Kidney glomerular epithelial cell (primary cell): ENCODE measurements around the gene SMG9.
"Not testable (repeated sequence)": the region's sequence is repeated elsewhere in the genome, so short reads cannot be mapped to it uniquely, and the experiment has no call there.

Source experiments
- DNase-seq: peaks from one replicate; lab custom pipeline; 2025; lab: John Stamatoyannopoulos, UW

SMG9 gene

DNA sequence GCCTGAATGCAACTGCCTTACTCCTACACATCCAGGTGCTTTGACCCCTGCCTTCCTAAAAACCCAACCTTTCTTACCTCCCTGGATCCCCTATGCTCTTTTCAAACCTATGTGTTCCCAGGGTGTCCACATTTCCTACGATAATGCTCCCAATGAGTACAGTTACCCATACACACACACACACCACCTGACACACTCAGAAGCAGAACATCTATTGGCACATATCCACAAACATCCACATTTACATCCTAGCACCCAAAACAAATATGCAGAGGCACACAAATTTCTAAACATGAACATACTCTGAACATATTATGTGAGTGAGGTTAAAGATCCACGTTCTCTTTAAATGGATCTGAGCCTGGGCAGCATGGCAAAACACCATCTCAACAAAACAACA, 62.4 kb downstream of the SMG9 start:
- DNase-seq: no peak

DNA sequence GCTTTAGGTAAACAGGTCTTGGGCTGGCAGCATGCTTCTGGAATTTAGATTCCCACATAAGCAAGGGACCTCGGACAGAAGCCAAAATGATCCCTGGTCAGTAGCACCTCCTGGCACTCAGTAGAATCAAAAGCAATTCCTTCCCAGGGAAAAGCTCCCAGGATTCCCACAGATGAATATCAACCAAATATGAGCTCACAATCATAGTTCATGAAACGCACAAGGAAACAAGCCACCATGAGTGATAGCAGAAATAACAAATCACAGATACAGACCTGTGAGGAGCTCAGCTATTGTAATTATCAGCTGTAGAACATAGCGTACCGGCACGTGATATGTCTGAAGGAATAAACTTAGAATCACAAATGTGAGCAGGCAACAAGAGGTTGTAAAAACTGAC, 63.0 kb downstream of the SMG9 start:
- no peak for DNase-seq

DNA sequence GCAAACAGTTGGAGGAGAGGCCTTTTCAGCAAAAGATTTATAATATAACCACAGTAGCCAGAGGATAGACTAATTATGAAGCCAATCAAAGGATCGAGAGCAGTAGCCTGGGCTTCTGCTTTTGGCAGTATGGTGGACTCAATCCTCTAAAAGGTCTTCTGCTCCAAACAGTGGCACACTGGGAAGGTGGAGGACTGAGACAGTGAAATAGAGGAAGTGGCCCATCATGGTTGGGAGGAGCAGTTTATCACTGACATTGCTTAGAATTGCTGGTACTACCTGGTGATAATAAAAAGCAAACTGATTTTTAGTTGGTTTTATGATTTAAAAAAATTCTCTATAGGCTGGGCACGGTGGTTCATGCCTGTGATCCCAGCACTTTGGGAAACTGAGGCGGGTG, 63.9 kb downstream of the SMG9 start:
- no peak for DNase-seq

DNA sequence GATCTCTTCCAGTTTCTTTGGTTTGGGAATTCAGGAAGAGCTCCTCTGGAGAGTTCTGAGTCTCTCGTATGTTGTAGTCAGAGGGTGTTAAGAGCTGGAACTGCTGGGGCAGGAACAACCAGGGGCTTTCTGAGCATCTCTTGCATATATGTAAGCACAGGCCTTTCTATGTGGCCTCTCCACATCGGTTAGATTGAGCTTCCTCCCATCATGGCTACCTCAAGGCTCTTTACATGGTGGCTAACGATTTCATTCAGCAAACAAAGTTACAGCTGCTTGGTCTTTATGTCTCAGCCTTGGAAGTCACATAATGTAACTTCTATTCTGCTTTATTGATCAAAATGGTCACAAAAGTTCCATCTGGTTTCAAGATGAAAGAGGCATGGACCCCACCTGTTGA, 64.3 kb downstream of the SMG9 start:
- no peak for DNase-seq

DNA sequence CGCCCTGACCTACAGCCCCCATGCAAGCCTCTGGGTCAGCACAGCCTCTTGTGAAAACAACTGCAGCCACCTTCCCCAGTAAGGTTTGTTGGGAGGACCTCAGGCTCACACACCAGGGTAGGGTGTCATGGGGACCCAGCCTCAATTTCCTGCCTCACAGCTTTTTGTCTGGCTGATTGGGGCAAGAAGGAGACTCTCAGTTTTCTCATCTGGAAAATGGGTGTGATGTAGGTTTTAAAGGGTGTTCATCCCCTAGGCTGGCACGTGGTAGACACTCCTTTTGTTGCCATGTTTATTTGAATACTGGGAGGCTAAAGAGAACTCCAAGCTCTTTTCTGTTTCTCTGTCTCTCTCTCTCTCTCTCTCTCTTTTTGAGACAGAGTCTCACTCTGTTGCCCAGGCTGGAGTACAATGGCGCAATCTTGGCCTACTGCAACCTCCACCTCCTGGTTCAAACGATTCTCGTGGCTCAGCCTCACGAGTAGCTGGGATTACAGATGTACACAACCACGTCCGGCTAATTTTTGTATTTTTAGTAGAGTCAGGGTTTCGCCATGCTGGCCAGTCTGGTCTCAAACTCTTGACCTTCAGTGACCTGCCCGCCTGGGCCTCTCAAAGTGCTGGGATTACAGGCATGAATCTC, 66.6 kb downstream of the SMG9 start:
- DNase-seq: no peak

DNA sequence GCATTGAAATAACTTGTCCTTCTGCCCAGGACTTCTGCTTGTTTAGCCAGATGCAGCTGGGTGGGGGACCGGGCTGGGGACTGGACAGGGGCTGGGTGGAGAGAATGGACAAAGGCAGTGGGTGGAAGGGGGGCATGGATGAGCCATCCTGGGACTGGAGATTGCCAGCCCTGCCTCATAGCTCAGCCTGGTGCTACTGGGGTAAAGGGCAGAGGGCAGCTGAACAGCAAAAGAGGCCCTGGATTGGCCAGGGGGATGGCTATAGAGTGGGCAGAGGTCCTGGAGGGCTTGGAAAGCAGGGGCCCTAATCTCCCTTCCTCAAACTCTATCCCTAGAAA, 67.1 kb downstream of the SMG9 start:
- DNase-seq: no peak

DNA sequence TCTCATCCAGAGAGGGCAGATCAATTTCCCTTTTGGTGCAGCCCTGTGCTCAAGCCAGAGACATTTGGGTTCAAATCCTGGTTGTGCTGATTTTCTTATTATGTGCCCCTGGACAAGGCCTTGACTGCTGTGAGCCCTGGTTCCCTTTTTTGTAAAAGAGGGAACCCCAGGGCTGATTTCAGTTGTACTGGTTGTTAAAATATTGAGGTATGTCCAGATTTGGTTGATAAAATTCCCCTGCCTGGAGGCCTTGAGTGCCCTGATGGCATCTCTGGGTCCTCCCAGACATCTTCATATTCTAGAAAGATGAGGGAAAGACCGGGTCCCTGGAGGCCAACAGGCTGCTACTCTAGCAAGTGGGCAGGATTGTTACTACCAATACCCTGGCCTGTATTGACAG, 70.4 kb downstream of the SMG9 start:
- no peak for DNase-seq

DNA sequence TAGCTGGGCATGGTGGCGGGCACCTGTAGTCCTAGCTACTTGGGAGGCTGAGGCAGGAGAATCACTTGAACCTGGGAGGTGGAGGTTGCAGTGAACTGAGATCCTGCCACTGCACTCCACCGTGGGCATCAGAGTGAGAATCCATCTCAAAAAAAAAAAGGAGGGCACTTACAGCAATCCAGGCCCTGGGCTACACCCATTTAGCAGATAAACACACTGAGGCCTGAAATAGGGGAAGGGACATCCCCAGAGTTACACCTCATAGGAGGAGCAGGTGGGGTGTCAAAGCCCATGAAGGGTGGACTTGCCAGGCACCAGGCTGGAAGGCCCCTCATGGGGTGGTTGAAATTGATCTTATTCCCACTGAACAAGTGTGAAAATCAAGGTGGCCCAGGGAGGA, 70.9 kb downstream of the SMG9 start:
- no peak for DNase-seq

DNA sequence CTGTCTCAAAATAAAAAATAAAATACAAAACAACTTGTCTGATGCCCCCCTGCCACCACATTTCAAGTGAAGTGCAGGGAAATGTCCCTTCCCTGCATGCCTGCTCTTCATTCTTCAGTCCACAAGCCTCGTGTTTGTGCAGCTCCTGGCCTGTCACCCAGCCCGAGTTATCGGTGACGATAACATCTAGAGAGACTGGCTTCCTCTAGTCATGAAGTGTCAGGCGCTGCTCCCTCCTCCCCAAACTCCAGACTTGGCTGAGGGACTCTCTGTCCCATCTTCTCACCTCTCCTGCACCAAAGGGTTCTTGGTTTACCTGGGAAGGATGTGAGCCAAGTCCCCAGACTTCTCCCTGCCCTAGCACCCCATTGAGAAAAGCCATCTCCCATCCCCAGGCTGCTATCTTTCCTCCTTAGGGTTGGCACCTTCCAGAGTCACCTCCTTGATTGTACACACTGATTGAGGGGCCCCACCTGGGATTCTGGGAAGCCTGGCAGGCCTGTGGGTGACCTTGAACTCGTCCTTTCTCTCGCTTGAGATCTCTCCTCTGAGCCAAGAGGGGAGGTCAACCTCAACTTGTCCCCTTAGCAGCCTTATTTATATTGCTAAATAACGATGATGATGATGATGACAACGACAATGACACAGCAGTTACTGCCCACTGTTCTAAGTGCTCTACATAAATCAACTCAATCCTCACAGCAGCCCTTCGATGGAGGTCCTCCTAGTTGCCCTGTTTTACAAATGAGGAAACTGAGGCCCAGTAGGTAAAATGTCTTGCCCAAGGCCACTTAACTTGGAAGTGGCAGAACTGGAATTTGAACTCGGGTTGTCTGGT, 71.7 kb downstream of the SMG9 start:
- no peak for DNase-seq

DNA sequence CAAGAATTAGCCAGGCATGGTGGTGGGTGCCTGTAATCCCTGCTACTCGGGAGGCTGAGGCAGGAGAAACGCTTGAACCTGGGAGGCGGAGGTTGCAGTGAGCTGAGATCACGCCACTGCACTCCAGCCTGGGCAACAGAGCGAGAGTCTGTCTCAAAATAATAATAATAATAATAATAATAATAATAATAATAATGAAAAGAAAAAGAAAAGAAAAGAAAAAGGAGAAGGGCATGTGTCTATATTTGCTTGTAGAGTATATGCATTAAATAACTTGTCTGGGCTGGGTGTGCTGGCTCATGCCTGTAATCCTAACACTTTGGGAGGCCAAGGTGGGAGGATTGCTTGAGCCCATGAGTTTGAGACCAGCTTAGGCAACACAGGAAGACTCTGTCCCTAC, 72.5 kb downstream of the SMG9 start:
- DNase-seq: not testable (repeated sequence)

DNA sequence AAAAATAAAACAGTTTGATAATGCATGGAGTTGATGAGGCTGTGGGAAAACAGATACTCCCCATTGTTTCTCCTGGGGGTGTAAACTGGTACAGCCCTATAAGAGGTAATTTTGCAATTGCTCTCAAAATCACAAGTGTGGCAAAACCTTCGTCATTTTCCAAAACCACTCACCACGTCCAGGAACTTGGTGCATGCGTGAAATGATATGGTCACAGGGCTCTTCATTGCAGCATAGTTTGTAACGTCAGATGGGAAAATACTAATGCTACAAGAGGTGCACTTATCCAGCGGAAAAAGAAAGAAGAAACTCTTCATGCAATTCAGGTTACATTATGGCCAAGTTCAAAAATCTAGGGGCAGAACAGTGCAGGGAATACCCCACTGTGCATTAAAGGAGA, 72.9 kb downstream of the SMG9 start:
- DNase-seq: no peak

DNA sequence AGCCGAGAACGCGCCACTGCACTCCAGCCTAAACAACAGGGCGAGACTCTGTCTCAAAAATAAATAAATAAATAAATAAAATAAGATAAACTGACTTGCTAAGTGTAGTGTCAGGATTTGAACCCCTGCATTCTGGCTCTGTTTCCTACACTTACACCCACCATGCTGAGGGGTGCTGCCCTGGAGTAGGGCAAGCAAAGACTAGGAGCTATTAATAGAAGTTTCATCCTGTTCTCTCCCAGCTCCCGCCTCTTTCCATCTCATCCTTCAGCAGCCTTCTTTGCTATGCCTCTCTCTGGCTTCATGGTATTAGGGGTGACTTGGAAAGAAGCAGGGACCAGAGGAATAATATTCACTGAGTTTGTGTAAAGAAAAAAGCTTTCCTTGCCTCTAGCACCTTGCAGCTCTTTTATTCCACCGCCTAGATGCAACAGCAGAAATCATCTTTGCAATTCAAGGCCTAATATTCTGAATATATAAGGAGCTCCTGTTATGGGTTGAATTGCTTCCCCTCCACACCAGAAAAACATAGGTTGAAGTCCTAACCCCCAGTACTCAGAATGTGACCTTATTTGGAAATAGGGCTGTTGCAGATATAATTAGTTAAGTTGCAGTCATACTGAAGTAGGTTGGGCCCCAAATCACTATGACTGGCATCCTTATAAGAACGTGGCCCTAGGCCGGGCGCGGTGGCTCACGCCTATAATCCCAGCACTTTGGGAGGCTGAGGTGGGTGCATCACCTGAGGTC, 76.1 kb downstream of the SMG9 start:
- no peak for DNase-seq
